HG02938 (cell line): ENCODE measurements around the gene TMEM39A.

Experiments used
- ATAC-seq: cut with Tn5 transposase; IDR thresholded peaks from one replicate; pipeline ENCODE4 v1.9.1; 2021; ENCODE audit warnings: mild to moderate bottlenecking, moderate library complexity; ENCODE audit not compliant: unreplicated experiment

TMEM39A gene

GRCh38 chr3:119463171-119464169, at the start of gene TMEM39A:
Gene TMEM39A, minus strand, starts transcription at chr3:119463615. Its CDS starts 1,541 bp downstream, at chr3:119462074.
- ATAC-seq: peak; percentile 93

GRCh38 chr3:119510690-119511089, 47.3 kb upstream of the TMEM39A start:
- no peak for ATAC-seq

GRCh38 chr3:119508172-119508845, 44.9 kb upstream of the TMEM39A start:
- ATAC-seq: no peak

GRCh38 chr3:119507404-119507803, 44.0 kb upstream of the TMEM39A start:
- no peak for ATAC-seq

GRCh38 chr3:119506631-119507030, 43.2 kb upstream of the TMEM39A start:
- no peak for ATAC-seq

GRCh38 chr3:119500901-119501300, 37.5 kb upstream of the TMEM39A start:
- no peak for ATAC-seq

- ATAC-seq: no peak
These were observed 36.9 kb upstream of the TMEM39A start for GRCh38 chr3:119500265-119500664.

GRCh38 chr3:119498186-119499011, 35.0 kb upstream of the TMEM39A start, which contains the start of gene TIMMDC1:
Gene TIMMDC1, plus strand, starts transcription at chr3:119498547. Its CDS starts 187 bp downstream, at chr3:119498734.
- ATAC-seq: peak; percentile 97

- ATAC-seq: no peak
These were observed 34.4 kb upstream of the TMEM39A start for GRCh38 chr3:119497820-119498185.

GRCh38 chr3:119494597-119494996, 31.2 kb upstream of the TMEM39A start:
- ATAC-seq: no peak

- no peak for ATAC-seq
These were observed 29.4 kb upstream of the TMEM39A start for GRCh38 chr3:119492810-119493209.

GRCh38 chr3:119492128-119492527, 28.7 kb upstream of the TMEM39A start:
- no peak for ATAC-seq

GRCh38 chr3:119490153-119490552, 26.7 kb upstream of the TMEM39A start:
- no peak for ATAC-seq

GRCh38 chr3:119485563-119485962, 22.1 kb upstream of the TMEM39A start:
- ATAC-seq: no peak

GRCh38 chr3:119483101-119483500, 19.7 kb upstream of the TMEM39A start:
- no peak for ATAC-seq

- ATAC-seq: no peak
These were observed 17.7 kb upstream of the TMEM39A start for GRCh38 chr3:119481079-119481478.

- ATAC-seq: no peak
These were observed 7.5 kb upstream of the TMEM39A start for GRCh38 chr3:119470866-119471265.

- ATAC-seq: no peak
These were observed 6.2 kb upstream of the TMEM39A start for GRCh38 chr3:119469418-119470189.

- ATAC-seq: no peak
These were observed 4.6 kb upstream of the TMEM39A start for GRCh38 chr3:119468041-119468440.

- ATAC-seq: no peak
These were observed 6.2 kb downstream of the TMEM39A start for GRCh38 chr3:119457246-119457645.
